Upper lobe of right lung (tissue), 1 donor: Measurements from ENCODE around the gene SH3GL3. TPM values are rescaled to one million over a fixed set of nuclear protein-coding genes. Genes with fewer than 3 reads are reported as not detected.

ENCODE experiments used
- ATAC-seq: fragments of 200-7000 bp; cut with Tn5 transposase; one replicate; pipeline ENCODE4 v1.9.1; 2020; ENCODE audit warnings: mild to moderate bottlenecking, moderate library complexity
- DNase-seq: peaks from one replicate; pipeline ENCODE4 v3.0.0-alpha.2; 2020
- H3K27ac ChIP-seq: fragments of 200-600 bp; one replicate; pipeline ENCODE4 v1.8.0; 2022
- H3K27me3 ChIP-seq: fragments of 200-600 bp; one replicate; pipeline ENCODE4 v1.8.0; 2022; ENCODE audit warnings: mild to moderate bottlenecking
- H3K36me3 ChIP-seq: fragments of 200-600 bp; one replicate; pipeline ENCODE4 v1.8.0; 2022
- H3K4me1 ChIP-seq: fragments of 200-600 bp; one replicate; pipeline ENCODE4 v1.8.0; 2022
- H3K4me3 ChIP-seq: fragments of 200-600 bp; one replicate; pipeline ENCODE4 v1.8.0; 2022; ENCODE audit warnings: mild to moderate bottlenecking
- H3K9me3 ChIP-seq: fragments of 200-600 bp; one replicate; pipeline ENCODE4 v1.8.0; 2022
- intact Hi-C: fragments of 100-400 bp; cut with DNase I; formaldehyde crosslinking; loops from one replicate; pipeline ENCODE4 v1.11.0; 2022
- total RNA-seq: library from RNA; stranded (reverse); fragmentation: NEBNext Ultra II Directional; extraction: Animal tissue kit (Norgen Biotek cat#: 25700); gene quantifications from one replicate; pipeline ENCODE4 v1.2.1, GENCODE V29; 2021
- TF ChIP-seq, protein P1 (sequence below): fragments of 200-600 bp; IDR thresholded peaks from one replicate; pipeline ENCODE4 v1.8.0; 2022; ENCODE audit warnings: antibody characterized with exemption
- donor health status: DM: no; HTN: yes; CAD: no; lungs with severe emphysema.

SH3GL3 gene
- total RNA-seq, 1 donor from 2014 or later = 3.4 TPM

DNA sequence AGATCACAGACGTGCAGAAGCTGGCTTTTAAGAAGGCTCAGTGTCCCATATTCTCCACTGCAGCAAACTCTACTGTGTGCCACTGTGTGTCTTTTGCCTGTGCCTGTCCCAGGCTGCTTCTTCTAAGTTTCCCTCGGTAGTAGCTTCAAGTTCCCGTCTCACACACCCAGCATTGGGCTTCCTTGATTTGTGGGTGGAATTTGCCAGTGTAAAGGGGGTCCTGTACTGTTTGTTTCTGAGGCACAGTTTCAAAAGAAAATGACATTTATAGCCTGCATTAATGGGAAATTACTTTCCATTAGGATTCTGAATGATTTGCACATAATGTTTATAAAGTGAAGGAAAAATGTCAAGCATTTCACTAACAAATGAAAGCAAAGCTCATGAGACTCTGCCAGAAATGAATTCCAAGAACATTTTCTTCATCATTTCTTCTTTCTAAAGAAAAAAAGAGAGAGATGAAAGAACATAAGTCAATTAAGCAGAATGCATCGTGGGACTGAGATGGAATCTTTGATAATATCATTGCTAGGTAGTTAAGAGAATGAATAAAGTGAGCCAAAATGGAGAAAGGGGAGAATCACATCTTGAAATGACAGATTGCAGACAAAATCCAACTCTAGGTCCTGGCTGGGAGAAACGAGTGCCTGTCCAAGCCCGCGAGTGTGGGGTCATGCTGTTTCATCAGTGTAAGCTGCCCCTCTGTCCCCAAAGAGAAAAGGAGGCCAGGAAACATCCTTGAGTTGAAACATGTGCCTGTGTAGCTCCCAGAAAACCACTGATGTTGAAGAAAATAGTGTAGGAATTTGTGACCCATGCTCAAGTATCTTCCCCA lies 158.2 kb downstream of the SH3GL3 start:
- no peaks in the 10 kb centered on the region for H3K27me3 ChIP-seq
- no peak overlapping the region for H3K4me3 ChIP-seq
- DNase-seq (no peak), ATAC-seq (peak; percentile 48)
- intact Hi-C loops = no loop called here
- no peaks in the 10 kb centered on the region for H3K4me1 ChIP-seq
- H3K36me3 ChIP-seq = no peaks in the 10 kb centered on the region
- TF ChIP-seq, protein P1, sequence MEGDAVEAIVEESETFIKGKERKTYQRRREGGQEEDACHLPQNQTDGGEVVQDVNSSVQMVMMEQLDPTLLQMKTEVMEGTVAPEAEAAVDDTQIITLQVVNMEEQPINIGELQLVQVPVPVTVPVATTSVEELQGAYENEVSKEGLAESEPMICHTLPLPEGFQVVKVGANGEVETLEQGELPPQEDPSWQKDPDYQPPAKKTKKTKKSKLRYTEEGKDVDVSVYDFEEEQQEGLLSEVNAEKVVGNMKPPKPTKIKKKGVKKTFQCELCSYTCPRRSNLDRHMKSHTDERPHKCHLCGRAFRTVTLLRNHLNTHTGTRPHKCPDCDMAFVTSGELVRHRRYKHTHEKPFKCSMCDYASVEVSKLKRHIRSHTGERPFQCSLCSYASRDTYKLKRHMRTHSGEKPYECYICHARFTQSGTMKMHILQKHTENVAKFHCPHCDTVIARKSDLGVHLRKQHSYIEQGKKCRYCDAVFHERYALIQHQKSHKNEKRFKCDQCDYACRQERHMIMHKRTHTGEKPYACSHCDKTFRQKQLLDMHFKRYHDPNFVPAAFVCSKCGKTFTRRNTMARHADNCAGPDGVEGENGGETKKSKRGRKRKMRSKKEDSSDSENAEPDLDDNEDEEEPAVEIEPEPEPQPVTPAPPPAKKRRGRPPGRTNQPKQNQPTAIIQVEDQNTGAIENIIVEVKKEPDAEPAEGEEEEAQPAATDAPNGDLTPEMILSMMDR = no peak
- H3K27ac ChIP-seq = no peak overlapping the region
- H3K9me3 ChIP-seq = no peaks in the 10 kb centered on the region

DNA sequence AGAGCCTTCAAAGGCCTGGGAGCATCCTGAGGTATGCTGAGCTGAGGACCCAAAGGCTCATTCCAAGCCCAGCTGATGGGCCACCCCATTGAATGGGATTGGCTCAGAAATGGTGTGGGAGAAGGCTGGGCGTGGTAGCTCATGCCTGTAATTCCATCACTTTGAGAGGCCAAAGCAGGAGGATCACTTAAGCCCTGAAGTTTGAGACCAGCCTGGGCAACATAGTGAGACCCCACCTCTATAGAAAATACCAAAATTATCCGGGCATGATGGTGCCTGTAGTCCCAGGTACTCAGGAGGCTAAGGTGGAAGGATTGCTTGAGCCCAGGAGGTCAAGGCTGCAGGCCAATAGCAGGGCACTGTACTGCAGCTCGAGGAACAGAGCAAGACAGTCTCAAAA lies 163.0 kb downstream of the SH3GL3 start:
- Histone ChIP-seq H3K27me3 (no peaks in the 10 kb centered on the region), H3K4me1 (peaks cover 2% of the 10 kb centered on the region), H3K4me3 (no peak overlapping the region), H3K27ac (no peak overlapping the region), H3K9me3 (no peaks in the 10 kb centered on the region), H3K36me3 (no peaks in the 10 kb centered on the region)
- ATAC-seq (no peak), DNase-seq (no peak)
- intact Hi-C loops = no loop called here
- TF ChIP-seq, protein P1 = no peak

DNA sequence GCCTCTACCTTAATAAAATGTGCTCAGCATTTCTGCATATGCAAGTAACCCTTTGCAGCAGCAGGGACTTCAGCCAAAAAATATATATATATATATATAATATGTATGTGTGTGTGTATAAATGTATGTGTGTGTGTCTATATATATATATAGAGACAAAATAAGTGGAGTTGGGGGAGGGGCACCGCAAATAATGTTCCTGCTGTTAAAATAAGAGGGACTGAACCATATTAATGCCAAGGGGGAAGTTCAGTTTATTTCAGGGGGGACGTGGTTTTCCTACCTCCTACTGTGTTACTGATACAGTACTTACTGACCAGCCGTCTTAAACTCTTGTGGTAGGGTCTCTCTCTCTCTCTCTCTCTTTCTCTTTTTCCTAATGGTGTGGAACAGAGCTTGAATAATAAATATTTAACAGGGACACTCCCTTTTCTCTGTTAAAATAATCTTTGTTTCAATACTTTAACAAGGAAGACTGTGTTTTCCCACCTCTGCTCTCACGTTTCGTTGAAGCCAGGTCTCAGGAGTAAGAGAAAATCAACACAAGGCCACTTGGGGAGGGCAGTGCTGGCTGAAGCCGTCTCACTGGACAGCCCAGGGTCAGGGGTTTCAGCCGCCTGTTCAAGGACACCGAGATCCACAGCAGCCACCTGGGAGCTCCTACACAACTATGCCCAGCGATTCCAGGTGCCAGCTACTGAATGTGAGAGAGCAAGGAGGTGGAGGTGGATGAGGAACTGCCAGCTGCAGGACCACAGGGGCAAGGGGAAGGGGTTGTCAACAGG lies 164.0 kb downstream of the SH3GL3 start:
- TF ChIP-seq, protein P1 = no peak
- Histone ChIP-seq H3K4me3 (no peak overlapping the region), H3K9me3 (no peaks in the 10 kb centered on the region), H3K27ac (no peak overlapping the region), H3K36me3 (no peaks in the 10 kb centered on the region), H3K4me1 (peaks cover 2% of the 10 kb centered on the region), H3K27me3 (no peaks in the 10 kb centered on the region)
- intact Hi-C loops = no loop called here
- no peak for ATAC-seq
- DNase-seq = no peak

DNA sequence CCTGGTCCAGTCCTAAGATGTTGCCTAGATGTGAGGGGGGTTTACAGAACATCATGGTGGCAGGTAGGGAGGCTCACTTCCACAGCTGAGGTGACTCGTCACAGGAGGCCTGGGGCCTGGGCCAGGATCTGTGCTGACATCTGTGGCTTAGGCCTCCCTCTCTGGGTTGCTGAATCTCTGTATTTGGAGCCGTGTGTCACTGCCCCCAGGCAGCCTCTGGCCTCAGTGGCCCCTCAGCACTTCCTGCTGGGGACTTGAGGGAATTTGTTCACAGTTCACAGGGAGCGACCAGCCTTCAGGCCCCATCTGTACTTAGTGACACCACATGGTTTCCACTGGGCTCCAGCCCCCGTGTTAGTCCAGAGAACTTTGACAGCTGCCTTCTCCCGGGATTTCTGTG lies 165.1 kb downstream of the SH3GL3 start:
- H3K27ac ChIP-seq = no peak overlapping the region
- ATAC-seq (peak; percentile 19), DNase-seq (no peak)
- TF ChIP-seq, protein P1 = no peak
- intact Hi-C loops = no loop called here
- no peaks in the 10 kb centered on the region for H3K9me3 ChIP-seq
- no peaks in the 10 kb centered on the region for H3K27me3 ChIP-seq
- H3K4me1 ChIP-seq = peaks cover 2% of the 10 kb centered on the region
- H3K4me3 ChIP-seq = no peak overlapping the region
- no peaks in the 10 kb centered on the region for H3K36me3 ChIP-seq

DNA sequence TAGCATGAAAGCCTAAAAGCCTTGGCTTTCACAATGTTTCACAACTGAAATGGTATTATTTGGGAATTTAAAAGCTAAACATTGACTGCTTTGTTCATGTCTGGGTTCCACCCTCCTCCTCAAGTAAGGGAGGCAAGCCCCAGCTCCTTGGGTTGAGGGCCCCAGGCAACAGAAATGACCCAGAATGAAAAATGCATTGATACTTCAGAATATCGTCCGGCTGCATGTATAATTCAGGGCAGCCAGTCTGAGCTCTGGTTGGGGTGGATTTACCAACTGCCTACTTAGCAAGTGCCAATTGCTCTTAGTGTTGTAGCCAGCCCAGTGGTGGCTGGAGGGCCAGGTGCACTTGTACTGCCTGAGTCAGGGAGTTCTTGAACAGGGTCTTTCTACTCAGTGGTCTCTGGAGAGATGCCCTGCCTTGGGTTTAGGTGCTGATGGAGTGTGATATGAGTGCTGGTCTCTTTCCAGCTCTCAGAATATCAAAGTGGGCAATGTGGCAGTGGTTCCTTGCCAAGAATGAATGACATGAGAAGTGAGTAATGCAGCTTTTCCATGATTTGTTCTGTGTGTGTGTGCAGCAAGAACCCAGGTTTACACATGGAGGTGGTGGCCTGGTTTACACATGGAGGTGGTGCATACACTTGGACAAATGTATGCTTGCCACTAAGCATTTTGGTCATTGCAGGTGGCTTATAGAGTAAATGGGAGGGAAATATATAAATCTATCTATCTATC lies 165.9 kb downstream of the SH3GL3 start:
- no peak for DNase-seq
- H3K27ac ChIP-seq = no peak overlapping the region
- intact Hi-C loops = no loop called here
- H3K4me1 ChIP-seq = peaks cover 2% of the 10 kb centered on the region
- H3K9me3 ChIP-seq = no peaks in the 10 kb centered on the region
- H3K4me3 ChIP-seq = no peak overlapping the region
- no peak for ATAC-seq
- TF ChIP-seq, protein P1 = no peak
- no peaks in the 10 kb centered on the region for H3K27me3 ChIP-seq
- no peaks in the 10 kb centered on the region for H3K36me3 ChIP-seq
